Measurements from ENCODE around the gene PEPD.

DNA sequence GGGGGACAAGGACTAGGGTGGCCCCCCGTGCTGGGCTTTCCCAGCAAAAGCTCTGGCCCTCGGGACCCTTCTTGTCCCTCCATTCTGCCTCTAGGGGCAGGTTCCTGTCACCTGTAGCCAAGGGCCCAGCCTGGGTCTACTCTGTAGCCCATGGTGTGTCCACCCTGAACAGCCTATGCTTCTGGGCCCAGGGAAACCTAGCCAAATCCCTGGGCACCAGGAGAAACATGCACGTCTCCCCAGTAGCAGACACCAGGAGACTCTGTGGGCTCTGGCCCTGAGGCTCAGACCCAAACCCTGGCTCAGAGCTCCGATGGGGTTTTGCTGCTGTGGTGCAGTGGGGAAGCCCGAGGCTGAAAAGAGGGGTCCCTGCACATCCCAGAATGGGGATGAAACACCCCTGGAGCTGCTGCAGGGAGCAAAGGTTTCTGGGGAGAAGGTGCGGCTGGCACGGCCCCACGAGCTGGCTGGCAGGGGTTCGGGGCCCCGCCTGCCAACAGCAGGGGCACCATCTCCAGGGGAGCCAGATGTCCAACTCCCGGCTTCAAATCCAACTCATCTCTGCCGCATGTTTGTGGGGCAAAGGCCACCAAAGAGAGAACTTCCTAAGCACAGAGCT lies 129.9 kb downstream of the PEPD start:
- TF ChIP-seq POLR2AphosphoS5 (IDR thresholded peaks at IDR 0.05; ENCODE audit: insufficient read depth, low read depth, low read length) (no peak), POLR2A (IDR thresholded peaks at IDR 0.05; ENCODE audit: low read depth, low read length) (no peak), EZH2 (IDR thresholded peaks at IDR 0.05; ENCODE audit: borderline replicate concordance, low read depth, low read length, severe bottlenecking) (no peak), MYC (IDR thresholded peaks at IDR 0.05; ENCODE audit: low read depth, low read length) (no peak), FOS (IDR thresholded peaks at IDR 0.05; ENCODE audit: borderline replicate concordance, insufficient read depth, low read length) (no peak), GATA2 (IDR thresholded peaks at IDR 0.05; ENCODE audit: insufficient read depth, insufficient read length, low read depth, low read length) (no peak), JUN (IDR thresholded peaks at IDR 0.05; ENCODE audit: borderline replicate concordance, insufficient read depth, insufficient read length, low read depth) (no peak)
- TF ChIP-seq, protein P1, sequence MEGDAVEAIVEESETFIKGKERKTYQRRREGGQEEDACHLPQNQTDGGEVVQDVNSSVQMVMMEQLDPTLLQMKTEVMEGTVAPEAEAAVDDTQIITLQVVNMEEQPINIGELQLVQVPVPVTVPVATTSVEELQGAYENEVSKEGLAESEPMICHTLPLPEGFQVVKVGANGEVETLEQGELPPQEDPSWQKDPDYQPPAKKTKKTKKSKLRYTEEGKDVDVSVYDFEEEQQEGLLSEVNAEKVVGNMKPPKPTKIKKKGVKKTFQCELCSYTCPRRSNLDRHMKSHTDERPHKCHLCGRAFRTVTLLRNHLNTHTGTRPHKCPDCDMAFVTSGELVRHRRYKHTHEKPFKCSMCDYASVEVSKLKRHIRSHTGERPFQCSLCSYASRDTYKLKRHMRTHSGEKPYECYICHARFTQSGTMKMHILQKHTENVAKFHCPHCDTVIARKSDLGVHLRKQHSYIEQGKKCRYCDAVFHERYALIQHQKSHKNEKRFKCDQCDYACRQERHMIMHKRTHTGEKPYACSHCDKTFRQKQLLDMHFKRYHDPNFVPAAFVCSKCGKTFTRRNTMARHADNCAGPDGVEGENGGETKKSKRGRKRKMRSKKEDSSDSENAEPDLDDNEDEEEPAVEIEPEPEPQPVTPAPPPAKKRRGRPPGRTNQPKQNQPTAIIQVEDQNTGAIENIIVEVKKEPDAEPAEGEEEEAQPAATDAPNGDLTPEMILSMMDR (IDR thresholded peaks at IDR 0.05; ENCODE audit: extremely low read depth in 1 of 2, insufficient read depth in 1 of 2, low read depth in 1 of 2, low read length in 2 of 2) = no peak
- TF ChIP-seq, protein P2, sequence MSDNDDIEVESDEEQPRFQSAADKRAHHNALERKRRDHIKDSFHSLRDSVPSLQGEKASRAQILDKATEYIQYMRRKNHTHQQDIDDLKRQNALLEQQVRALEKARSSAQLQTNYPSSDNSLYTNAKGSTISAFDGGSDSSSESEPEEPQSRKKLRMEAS (IDR thresholded peaks at IDR 0.05; ENCODE audit: insufficient read depth, insufficient read length) = no peak
